ENCODE results near the gene FBXL19.
A peak's percentile ranks its signal among the peaks of the same experiment; 100 is the strongest.

- no peak for TF ChIP-seq ZNF423 (CRISPR knock-in tag; IDR thresholded peaks at IDR 0.05)
- TF ChIP-seq PRRX2 (CRISPR knock-in tag; IDR thresholded peaks at IDR 0.05): 0 out of 2 replicates have a peak, but pooled peaks have one; percentile 38
These were observed 47.2 kb upstream of the FBXL19 start for GRCh38 chr16:30875871-30876801.

All from WTC11 (cell line).